Suppressor macrophage (primary cell): ENCODE data around the gene LMTK3.

Experiments
- DNase-seq, 4 experiments: peaks; one replicate each; pipeline ENCODE4 v3.0.0-alpha.2; 2020 to 2022

The LMTK3 gene

GRCh38 chr19:48469934-48470680, 41.5 kb downstream of the LMTK3 start:
- no peak for DNase-seq

GRCh38 chr19:48469289-48469881, 42.2 kb downstream of the LMTK3 start, which contains the start of gene CYTH2:
Gene CYTH2 (plus strand): TSS chr19:48469369. CDS start chr19:48469508, 139 bp downstream.
- DNase-seq, result peak; percentile 72 to 91 (median 80)

GRCh38 chr19:48468772-48469288, 42.8 kb downstream of the LMTK3 start:
- DNase-seq, result peak; percentile 100

GRCh38 chr19:48466561-48467325, 44.9 kb downstream of the LMTK3 start:
- peak in 3 of 4 experiments; percentile 36 to 48 (median 44) for DNase-seq

GRCh38 chr19:48465215-48465614, 46.4 kb downstream of the LMTK3 start:
- no peak for DNase-seq

GRCh38 chr19:48461982-48462655, 49.5 kb downstream of the LMTK3 start:
- no peak for DNase-seq

- no peak for DNase-seq
These were observed 50.0 kb downstream of the LMTK3 start for GRCh38 chr19:48461651-48461981.

GRCh38 chr19:48458016-48458415, 53.6 kb downstream of the LMTK3 start:
- no peak for DNase-seq

GRCh38 chr19:48456864-48457263, 54.8 kb downstream of the LMTK3 start:
- no peak for DNase-seq

GRCh38 chr19:48455908-48456562, 55.6 kb downstream of the LMTK3 start:
- no peak for DNase-seq

- DNase-seq, result no peak
These were observed 56.3 kb downstream of the LMTK3 start, which contains the start of gene KCNJ14 for GRCh38 chr19:48455171-48455907. Gene KCNJ14 (plus strand): TSS chr19:48455574. CDS start chr19:48461725, 6,151 bp downstream.

- no peak for DNase-seq
These were observed 57.4 kb downstream of the LMTK3 start for GRCh38 chr19:48454150-48454730.

GRCh38 chr19:48452289-48453190, 59.1 kb downstream of the LMTK3 start:
- DNase-seq, result no peak

GRCh38 chr19:48451624-48452023, 60.0 kb downstream of the LMTK3 start:
- DNase-seq, result no peak

GRCh38 chr19:48450863-48451262, 60.8 kb downstream of the LMTK3 start:
- no peak for DNase-seq

GRCh38 chr19:48450441-48450840, 61.2 kb downstream of the LMTK3 start:
- DNase-seq, result no peak

- no peak for DNase-seq
These were observed 63.1 kb downstream of the LMTK3 start for GRCh38 chr19:48448563-48448962.

GRCh38 chr19:48446579-48446978, 65.1 kb downstream of the LMTK3 start:
- DNase-seq, result no peak

- DNase-seq, result peak; percentile 91 to 96 (median 95)
These were observed 65.8 kb downstream of the LMTK3 start, which contains the start of gene GRWD1 for GRCh38 chr19:48445606-48446481. Gene GRWD1 (plus strand): TSS chr19:48445983. CDS start chr19:48446006, 23 bp downstream.
